Measurements from ENCODE around the gene UQCRC1. TPM values are rescaled to one million over a fixed set of nuclear protein-coding genes. Genes with fewer than 3 reads are reported as not detected.

The UQCRC1 gene
- total and polyA plus RNA-seq, 2 of the 8 experiments (the other 6 are each of a cell fraction or from before 2014, with no cell fraction given), result 310 to 720 TPM

- TF ChIP-seq KDM5A (IDR thresholded peaks at IDR 0.05; ENCODE audit: low read length), result no peak
- no peak for TF ChIP-seq RNF2 (IDR thresholded peaks at IDR 0.05; ENCODE audit: borderline replicate concordance, low read depth, low read length, missing control alignments, poor library complexity, severe bottlenecking)
- no peak for TF ChIP-seq ASH2L (IDR thresholded peaks at IDR 0.05; ENCODE audit: low read length)
- no peak for TF ChIP-seq EGR1 (IDR thresholded peaks at IDR 0.05; ENCODE audit: borderline replicate concordance, low read depth, low read length)
- no peak for TF ChIP-seq TEAD4 (IDR thresholded peaks at IDR 0.05; ENCODE audit: low read depth, low read length)
- TF ChIP-seq SP2 (IDR thresholded peaks at IDR 0.05; ENCODE audit: low read length), result no peak
- no peak for TF ChIP-seq EZH2 (IDR thresholded peaks at IDR 0.05; ENCODE audit: low read depth, low read length, severe bottlenecking)
Measured at GRCh38 chr3:48569808-48570450, 39.5 kb downstream of the UQCRC1 start (continued).

Data from H1 (cell line).